Umbilical cord (tissue), 2 donors: ENCODE measurements around the gene CHRD. TPM values are rescaled to one million over a fixed set of nuclear protein-coding genes. Genes with fewer than 3 reads are reported as not detected.
"Not testable (repeated sequence)": the region's sequence is repeated elsewhere in the genome, so short reads cannot be mapped to it uniquely, and the experiment has no call there.

Source experiments
- DNase-seq: peaks from one replicate; pipeline ENCODE4 v3.0.0-alpha.2; 2015; ENCODE audit warnings: low spot score
- total RNA-seq: library from RNA; depleted of rRNA; stranded (reverse); fragments of >200 nt; gene quantifications from one replicate; pipeline ENCODE4 v1.2.3, GENCODE V29; 2014; ENCODE audit warnings: low replicate concordance; ENCODE audit not compliant: insufficient read depth

The CHRD gene
- 13.7 TPM for total RNA-seq

GRCh38 chr3:184379358-184380184 lies at the start of gene CHRD:
CHRD (plus strand) TSS chr3:184380054; CDS start chr3:184380319, 265 bp downstream.
- DNase-seq: peak; percentile 13

GRCh38 chr3:184332370-184333090 lies 47.3 kb upstream of the CHRD start:
- DNase-seq: no peak

- no peak for DNase-seq
Measured at GRCh38 chr3:184333190-184333589, 46.7 kb upstream of the CHRD start.

GRCh38 chr3:184333700-184334099 lies 46.2 kb upstream of the CHRD start:
- DNase-seq: no peak

- DNase-seq: no peak
Measured at GRCh38 chr3:184334470-184335158, 45.2 kb upstream of the CHRD start.

GRCh38 chr3:184335291-184335660 lies 44.6 kb upstream of the CHRD start:
- DNase-seq: no peak

- peak; percentile 79 for DNase-seq
Measured at GRCh38 chr3:184335661-184336546, 44.0 kb upstream of the CHRD start.

- peak; percentile 83 for DNase-seq
Measured at GRCh38 chr3:184336547-184337398, 43.1 kb upstream of the CHRD start.

GRCh38 chr3:184337399-184337714 lies 42.5 kb upstream of the CHRD start, which contains the start of gene FAM131A:
FAM131A (plus strand) TSS chr3:184337600; CDS start chr3:184337631, 31 bp downstream.
- peak; percentile 61 for DNase-seq

- DNase-seq: no peak
Measured at GRCh38 chr3:184337981-184338380, 41.9 kb upstream of the CHRD start.

GRCh38 chr3:184338511-184338945 lies 41.3 kb upstream of the CHRD start:
- DNase-seq: peak; percentile 88

- no peak for DNase-seq
Measured at GRCh38 chr3:184339001-184339400, 40.9 kb upstream of the CHRD start.

GRCh38 chr3:184339451-184340135 lies 40.3 kb upstream of the CHRD start:
- DNase-seq: not testable (repeated sequence)

- no peak for DNase-seq
Measured at GRCh38 chr3:184341925-184342324, 37.9 kb upstream of the CHRD start.

- no peak for DNase-seq
Measured at GRCh38 chr3:184343200-184343876, 36.5 kb upstream of the CHRD start.

GRCh38 chr3:184344579-184345316 lies 35.1 kb upstream of the CHRD start:
- DNase-seq: no peak

GRCh38 chr3:184345317-184346144 lies 34.3 kb upstream of the CHRD start:
- DNase-seq: peak; percentile 68
